ENCODE data around the gene UNK. TPM values are rescaled to one million over a fixed set of nuclear protein-coding genes. Genes with fewer than 3 reads are reported as not detected.
"Not testable (repeated sequence)": the region's sequence is repeated elsewhere in the genome, so short reads cannot be mapped to it uniquely, and the experiment has no call there.

Gene UNK
- polyA plus RNA-seq, 1 donor = 35.7 TPM

GRCh38 chr17:75849724-75850123 is 65.1 kb downstream of the UNK start:
- H3K4me1 ChIP-seq (ENCODE audit: control insufficient read depth, insufficient read depth, low read length) = peaks cover 51% of the 10 kb centered on the region
- no peaks in the 10 kb centered on the region for H3K27me3 ChIP-seq (ENCODE audit: control insufficient read depth, insufficient read depth, low read length)

GRCh38 chr17:75850928-75851692 is 66.5 kb downstream of the UNK start:
- no peak for DNase-seq
- Histone ChIP-seq H3K4me1 (ENCODE audit: control insufficient read depth, insufficient read depth, low read length) (peaks cover 37% of the 10 kb centered on the region), H3K27me3 (ENCODE audit: control insufficient read depth, insufficient read depth, low read length) (no peaks in the 10 kb centered on the region), H3K27ac (ENCODE audit: low read length) (no peak overlapping the region), H3K9me3 (ENCODE audit: control insufficient read depth, low read depth, low read length) (no peaks in the 10 kb centered on the region), H3K4me3 (ENCODE audit: low read length) (no peak overlapping the region), H3K36me3 (ENCODE audit: control insufficient read depth, insufficient read depth, low read length) (peaks cover 56% of the 10 kb centered on the region)
- no CpG with 5 or more reads among the region's 12 CpGs for WGBS (ENCODE audit: insufficient coverage, low lambda C conversion rate)

More at GRCh38 chr17:75849724-75850123, 65.1 kb downstream of the UNK start:
- WGBS (ENCODE audit: insufficient coverage, low lambda C conversion rate) = no CpG with 5 or more reads among the region's 9 CpGs
- DNase-seq = no peak
- peaks cover 60% of the 10 kb centered on the region for H3K36me3 ChIP-seq (ENCODE audit: control insufficient read depth, insufficient read depth, low read length)
- no peak overlapping the region for H3K27ac ChIP-seq (ENCODE audit: low read length)
- no peak overlapping the region for H3K4me3 ChIP-seq (ENCODE audit: low read length)
- no peaks in the 10 kb centered on the region for H3K9me3 ChIP-seq (ENCODE audit: control insufficient read depth, low read depth, low read length)

GRCh38 chr17:75851693-75851991 is 67.0 kb downstream of the UNK start:
- H3K27ac ChIP-seq (ENCODE audit: low read length); H3K9me3 ChIP-seq (ENCODE audit: control insufficient read depth, low read depth, low read length); DNase-seq; H3K4me3 ChIP-seq (ENCODE audit: low read length); H3K27me3 ChIP-seq (ENCODE audit: control insufficient read depth, insufficient read depth, low read length): not testable (repeated sequence)
- WGBS (ENCODE audit: insufficient coverage, low lambda C conversion rate) = no CpG with 5 or more reads among the region's 15 CpGs
- Histone ChIP-seq H3K4me1 (ENCODE audit: control insufficient read depth, insufficient read depth, low read length) (peaks cover 35% of the 10 kb centered on the region), H3K36me3 (ENCODE audit: control insufficient read depth, insufficient read depth, low read length) (peaks cover 51% of the 10 kb centered on the region)

GRCh38 chr17:75853433-75853832 is 68.8 kb downstream of the UNK start:
- Histone ChIP-seq H3K4me1 (ENCODE audit: control insufficient read depth, insufficient read depth, low read length) (peaks cover 19% of the 10 kb centered on the region), H3K27ac (ENCODE audit: low read length) (no peak overlapping the region), H3K4me3 (ENCODE audit: low read length) (no peak overlapping the region)

GRCh38 chr17:75854101-75854748 is 69.6 kb downstream of the UNK start:
- no peaks in the 10 kb centered on the region for H3K27me3 ChIP-seq (ENCODE audit: control insufficient read depth, insufficient read depth, low read length)
- peaks cover 14% of the 10 kb centered on the region for H3K4me1 ChIP-seq (ENCODE audit: control insufficient read depth, insufficient read depth, low read length)
- H3K4me3 ChIP-seq (ENCODE audit: low read length) = peak overlapping the region; percentile 61
- no peaks in the 10 kb centered on the region for H3K9me3 ChIP-seq (ENCODE audit: control insufficient read depth, low read depth, low read length)
- peak overlapping the region; percentile 68 for H3K27ac ChIP-seq (ENCODE audit: low read length)
- no CpG with 5 or more reads among the region's 7 CpGs for WGBS (ENCODE audit: insufficient coverage, low lambda C conversion rate)
- H3K36me3 ChIP-seq (ENCODE audit: control insufficient read depth, insufficient read depth, low read length) = peaks cover 25% of the 10 kb centered on the region
- DNase-seq = peak in 1 of 2 donors; percentile 65

More at GRCh38 chr17:75853433-75853832, 68.8 kb downstream of the UNK start:
- Histone ChIP-seq H3K36me3 (ENCODE audit: control insufficient read depth, insufficient read depth, low read length) (peaks cover 33% of the 10 kb centered on the region), H3K9me3 (ENCODE audit: control insufficient read depth, low read depth, low read length) (no peaks in the 10 kb centered on the region), H3K27me3 (ENCODE audit: control insufficient read depth, insufficient read depth, low read length) (no peaks in the 10 kb centered on the region)
- no peak for DNase-seq
- WGBS (ENCODE audit: insufficient coverage, low lambda C conversion rate) = no CpG with 5 or more reads among the region's 7 CpGs

GRCh38 chr17:75854881-75855309 is 70.3 kb downstream of the UNK start:
- H3K27ac ChIP-seq (ENCODE audit: low read length) = peak overlapping the region; percentile 68
- H3K27me3 ChIP-seq (ENCODE audit: control insufficient read depth, insufficient read depth, low read length) = no peaks in the 10 kb centered on the region
- H3K36me3 ChIP-seq (ENCODE audit: control insufficient read depth, insufficient read depth, low read length) = peaks cover 18% of the 10 kb centered on the region
- peaks cover 14% of the 10 kb centered on the region for H3K4me1 ChIP-seq (ENCODE audit: control insufficient read depth, insufficient read depth, low read length)
- WGBS (ENCODE audit: insufficient coverage, low lambda C conversion rate) = no CpG with 5 or more reads among the region's 19 CpGs
- DNase-seq = no peak
- peak overlapping the region; percentile 61 for H3K4me3 ChIP-seq (ENCODE audit: low read length)
- no peaks in the 10 kb centered on the region for H3K9me3 ChIP-seq (ENCODE audit: control insufficient read depth, low read depth, low read length)

- DNase-seq = peak; percentile 100
- H3K9me3 ChIP-seq (ENCODE audit: control insufficient read depth, low read depth, low read length) = no peaks in the 10 kb centered on the region
- peak within 1 kb of the TSS; percentile 90 for H3K27ac ChIP-seq (ENCODE audit: low read length)
- WGBS (ENCODE audit: insufficient coverage, low lambda C conversion rate) = no CpG with 5 or more reads among the region's 58 CpGs
- no peaks in the 10 kb centered on the region for H3K27me3 ChIP-seq (ENCODE audit: control insufficient read depth, insufficient read depth, low read length)
- H3K36me3 ChIP-seq (ENCODE audit: control insufficient read depth, insufficient read depth, low read length) = peaks cover 15% of the 10 kb centered on the region
- H3K4me3 ChIP-seq (ENCODE audit: low read length) = peak within 1 kb of the TSS; percentile 75
- H3K4me1 ChIP-seq (ENCODE audit: control insufficient read depth, insufficient read depth, low read length) = peaks cover 14% of the 10 kb centered on the region
These were observed 70.9 kb downstream of the UNK start, which contains the start of gene WBP2 for GRCh38 chr17:75855310-75856061. TSS of gene WBP2 (minus strand) at chr17:75855335. CDS start at chr17:75855297, 38 bp downstream.

GRCh38 chr17:75856062-75856756 is 71.6 kb downstream of the UNK start:
- peaks cover 7% of the 10 kb centered on the region for H3K36me3 ChIP-seq (ENCODE audit: control insufficient read depth, insufficient read depth, low read length)
- no CpG with 5 or more reads among the region's 24 CpGs for WGBS (ENCODE audit: insufficient coverage, low lambda C conversion rate)
- peak overlapping the region; percentile 75 for H3K4me3 ChIP-seq (ENCODE audit: low read length)
- peaks cover 14% of the 10 kb centered on the region for H3K4me1 ChIP-seq (ENCODE audit: control insufficient read depth, insufficient read depth, low read length)
- peak overlapping the region; percentile 90 for H3K27ac ChIP-seq (ENCODE audit: low read length)
- no peaks in the 10 kb centered on the region for H3K27me3 ChIP-seq (ENCODE audit: control insufficient read depth, insufficient read depth, low read length)
- no peaks in the 10 kb centered on the region for H3K9me3 ChIP-seq (ENCODE audit: control insufficient read depth, low read depth, low read length)
- no peak for DNase-seq

- no CpG with 5 or more reads among the region's 10 CpGs for WGBS (ENCODE audit: insufficient coverage, low lambda C conversion rate)
- DNase-seq = peak in 1 of 2 donors; percentile 1
- H3K4me3 ChIP-seq (ENCODE audit: low read length); H3K4me1 ChIP-seq (ENCODE audit: control insufficient read depth, insufficient read depth, low read length); H3K36me3 ChIP-seq (ENCODE audit: control insufficient read depth, insufficient read depth, low read length); H3K27me3 ChIP-seq (ENCODE audit: control insufficient read depth, insufficient read depth, low read length); H3K9me3 ChIP-seq (ENCODE audit: control insufficient read depth, low read depth, low read length); H3K27ac ChIP-seq (ENCODE audit: low read length): not testable (repeated sequence)
These were observed 74.8 kb downstream of the UNK start for GRCh38 chr17:75859358-75859757.

GRCh38 chr17:75861927-75862317 is 77.3 kb downstream of the UNK start:
- H3K9me3 ChIP-seq (ENCODE audit: control insufficient read depth, low read depth, low read length) = no peaks in the 10 kb centered on the region
- DNase-seq = no peak
- H3K4me3 ChIP-seq (ENCODE audit: low read length) = no peak overlapping the region
- 40% methylated on average over 1 of the region's 9 CpGs for WGBS (ENCODE audit: insufficient coverage, low lambda C conversion rate)
- H3K4me1 ChIP-seq (ENCODE audit: control insufficient read depth, insufficient read depth, low read length) = no peaks in the 10 kb centered on the region
- no peaks in the 10 kb centered on the region for H3K36me3 ChIP-seq (ENCODE audit: control insufficient read depth, insufficient read depth, low read length)
- no peaks in the 10 kb centered on the region for H3K27me3 ChIP-seq (ENCODE audit: control insufficient read depth, insufficient read depth, low read length)
- H3K27ac ChIP-seq (ENCODE audit: low read length) = no peak overlapping the region
